AG04450 (cell line): ENCODE measurements around the gene PTH1R. TPM values are rescaled to one million over a fixed set of nuclear protein-coding genes. Genes with fewer than 3 reads are reported as not detected.
A peak's percentile ranks its signal among the peaks of the same experiment; 100 is the strongest.

Experiments used
- CTCF ChIA-PET: fragments of 300-600, 350-600 bp; formaldehyde crosslinking; extraction: SDS; loops from one replicate; lab custom pipeline; 2022; ENCODE audit warnings: antibody characterized with exemption, inconsistent platforms; lab: Charles Lee
- POLR2A ChIA-PET: fragments of 350-600 bp; formaldehyde crosslinking; extraction: SDS; loops from one replicate; lab custom pipeline; 2021; ENCODE audit warnings: antibody characterized with exemption, inconsistent platforms; lab: Yijun Ruan, JAX
- DNase-seq: peaks from one replicate; pipeline ENCODE4 v3.0.0-alpha.2; 2011; ENCODE audit warnings: low read depth, low spot score
- H3K27ac ChIP-seq: one replicate; pipeline ENCODE4 v1.5.1; 2012; ENCODE audit warnings: low read depth, low read length, control low read depth
- H3K27me3 ChIP-seq: one replicate; pipeline ENCODE4 v1.6.0; 2012; ENCODE audit warnings: low read length; ENCODE audit not compliant: control insufficient read depth, insufficient read depth
- H3K4me3 ChIP-seq: 2 replicates; pipeline ENCODE4 v1.5.1; 2011; ENCODE audit warnings: mild to moderate bottlenecking, low read depth, low read length, control low read depth
- H3K9me3 ChIP-seq: 2 replicates; pipeline ENCODE4 v1.5.1; 2012; ENCODE audit warnings: low read length; ENCODE audit not compliant: control insufficient read depth, insufficient read depth
- polyA plus RNA-seq: library from polyadenylated mRNA; depleted of rRNA; stranded (reverse); fragments of >200 nt; gene quantifications from 2 replicates; pipeline ENCODE4 v1.2.3, GENCODE V29; 2011
- TF ChIP-seq, protein P1 (sequence below): IDR thresholded peaks from 2 replicates; pipeline ENCODE4 v1.5.1; 2011; ENCODE audit warnings: low read depth, low read length, control low read depth, inconsistent platforms

Gene PTH1R
- polyA plus RNA-seq, 1 experiment = 0.05 TPM

DNA sequence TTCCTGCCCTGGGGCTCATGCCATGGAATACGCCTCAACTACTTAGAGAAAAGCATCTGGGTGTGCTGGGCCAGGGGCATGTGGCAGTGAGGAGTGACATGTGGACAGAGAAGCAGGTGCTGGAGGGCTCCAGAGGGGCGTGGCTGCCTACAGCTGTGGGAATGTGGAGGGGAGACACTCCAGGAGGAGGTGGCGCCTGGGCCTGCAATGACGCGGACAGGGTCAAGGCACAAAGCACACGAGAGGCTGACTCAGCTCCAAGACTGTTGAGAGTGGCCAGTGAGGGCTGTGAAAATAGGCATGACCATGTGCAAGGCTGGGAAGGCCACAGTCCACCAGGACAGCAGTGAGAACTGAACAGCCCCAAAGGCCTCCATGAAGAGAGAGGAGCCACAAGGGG, 48.5 kb downstream of the PTH1R start:
- POLR2A ChIA-PET = interaction anchor here (0.6 kb wide), 1 partner anchor 50 kb away, joined by 3 read pairs; no protein-coding TSS in a partner anchor
- DNase-seq = no peak

DNA sequence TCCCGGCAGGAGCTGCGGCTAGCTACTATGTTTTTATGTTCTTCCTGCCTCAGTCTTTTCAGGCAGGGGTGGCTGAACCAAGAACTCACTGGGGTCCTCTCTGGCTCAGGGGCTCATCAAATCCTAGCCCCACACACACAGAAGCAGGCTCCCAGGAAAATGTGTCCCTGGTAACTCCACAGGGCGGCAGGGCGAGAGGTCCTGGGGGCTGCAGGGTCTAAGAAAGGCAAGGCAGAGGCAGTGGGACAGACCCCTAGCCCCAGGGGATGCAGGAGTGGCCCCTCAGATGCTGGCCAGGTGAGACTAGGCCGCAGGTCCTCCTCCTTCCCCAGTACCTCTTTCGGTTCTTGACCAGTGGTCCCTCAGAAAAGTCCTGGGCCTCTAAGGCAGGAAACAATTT, 48.9 kb downstream of the PTH1R start:
- no peak overlapping the region for H3K4me3 ChIP-seq
- ChIA-PET POLR2A (interaction anchor here (0.6 kb wide), 2 partner anchors 49 to 50 kb away, joined by 3 read pairs; partner anchors contain the start of gene CCDC12), CTCF (interaction anchor here (1.0 to 1.3 kb wide), 2 partner anchors 9 to 17 kb away, joined by 3 to 4 read pairs; no protein-coding TSS in a partner anchor)
- H3K27ac ChIP-seq = peak overlapping the region; percentile 61
- no peak for DNase-seq
- TF ChIP-seq, protein P1, sequence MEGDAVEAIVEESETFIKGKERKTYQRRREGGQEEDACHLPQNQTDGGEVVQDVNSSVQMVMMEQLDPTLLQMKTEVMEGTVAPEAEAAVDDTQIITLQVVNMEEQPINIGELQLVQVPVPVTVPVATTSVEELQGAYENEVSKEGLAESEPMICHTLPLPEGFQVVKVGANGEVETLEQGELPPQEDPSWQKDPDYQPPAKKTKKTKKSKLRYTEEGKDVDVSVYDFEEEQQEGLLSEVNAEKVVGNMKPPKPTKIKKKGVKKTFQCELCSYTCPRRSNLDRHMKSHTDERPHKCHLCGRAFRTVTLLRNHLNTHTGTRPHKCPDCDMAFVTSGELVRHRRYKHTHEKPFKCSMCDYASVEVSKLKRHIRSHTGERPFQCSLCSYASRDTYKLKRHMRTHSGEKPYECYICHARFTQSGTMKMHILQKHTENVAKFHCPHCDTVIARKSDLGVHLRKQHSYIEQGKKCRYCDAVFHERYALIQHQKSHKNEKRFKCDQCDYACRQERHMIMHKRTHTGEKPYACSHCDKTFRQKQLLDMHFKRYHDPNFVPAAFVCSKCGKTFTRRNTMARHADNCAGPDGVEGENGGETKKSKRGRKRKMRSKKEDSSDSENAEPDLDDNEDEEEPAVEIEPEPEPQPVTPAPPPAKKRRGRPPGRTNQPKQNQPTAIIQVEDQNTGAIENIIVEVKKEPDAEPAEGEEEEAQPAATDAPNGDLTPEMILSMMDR = no peak
- H3K27me3 ChIP-seq = no peaks in the 10 kb centered on the region
- H3K9me3 ChIP-seq = 0 out of 2 replicates have a peak, but pooled peaks cover 2% of the 10 kb centered on the region

More for the DNA sequence above, 48.5 kb downstream of the PTH1R start:
- Histone ChIP-seq H3K27ac (peak overlapping the region; percentile 61), H3K27me3 (no peaks in the 10 kb centered on the region), H3K4me3 (no peak overlapping the region), H3K9me3 (0 out of 2 replicates have a peak, but pooled peaks cover 2% of the 10 kb centered on the region)
- TF ChIP-seq, protein P1 = no peak
- CTCF ChIA-PET = interaction anchor here (1.0 to 1.3 kb wide), 2 partner anchors 9 to 16 kb away, joined by 3 to 4 read pairs; no protein-coding TSS in a partner anchor

DNA sequence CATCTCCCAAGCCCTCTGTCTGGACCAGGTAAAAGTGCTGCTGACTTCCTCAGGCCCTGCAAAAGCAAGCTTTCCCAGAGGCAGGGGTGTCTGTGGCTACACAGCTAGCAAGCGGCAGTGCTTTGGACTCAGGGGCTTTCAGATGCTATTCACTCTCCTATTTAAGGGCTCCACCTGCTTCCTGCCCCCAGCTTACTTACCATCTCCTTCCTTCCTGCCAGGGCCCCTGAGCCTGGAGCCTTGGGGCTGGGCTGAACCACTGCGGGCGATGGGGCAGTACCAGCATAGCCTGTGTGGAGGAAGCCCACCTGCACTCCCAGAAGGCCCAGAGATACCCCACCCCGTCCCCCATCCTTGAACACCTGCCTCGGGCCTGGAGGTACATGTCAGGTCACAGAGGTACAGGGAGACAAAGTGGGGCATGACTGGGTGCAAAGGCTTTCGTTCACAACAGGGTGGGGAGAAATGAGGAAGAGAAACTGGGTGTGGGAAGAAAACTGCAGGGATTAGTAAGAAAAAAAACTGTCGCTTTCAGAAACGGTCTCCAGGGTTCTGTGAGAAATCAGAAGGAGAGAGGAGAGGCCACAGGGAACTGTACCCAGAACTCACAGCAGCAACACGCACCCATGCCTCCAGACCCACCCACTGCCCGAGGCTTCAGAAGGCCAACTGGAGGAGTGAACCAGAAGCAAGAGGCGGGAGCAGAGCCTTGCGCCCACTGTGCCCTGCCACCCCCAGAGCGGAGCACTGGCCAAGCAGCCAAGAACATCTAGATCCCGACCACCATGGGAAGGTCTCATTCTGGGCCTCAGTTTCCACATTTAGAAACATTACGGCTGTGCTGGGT, 49.6 kb downstream of the PTH1R start:
- TF ChIP-seq, protein P1 = no peak
- Histone ChIP-seq H3K27me3 (no peaks in the 10 kb centered on the region), H3K9me3 (0 out of 2 replicates have a peak, but pooled peaks cover 2% of the 10 kb centered on the region), H3K4me3 (no peak overlapping the region), H3K27ac (peak overlapping the region; percentile 61)
- DNase-seq = no peak
- POLR2A ChIA-PET = interaction anchor here (0.6 kb wide), 1 partner anchor 49 kb away, joined by 3 read pairs; the partner anchor contains the start of gene CCDC12
- CTCF ChIA-PET = interaction anchor here (0.7 to 1.3 kb wide), 4 partner anchors 8 to 397 kb away, joined by 3 to 4 read pairs (median 3); no protein-coding TSS in a partner anchor

DNA sequence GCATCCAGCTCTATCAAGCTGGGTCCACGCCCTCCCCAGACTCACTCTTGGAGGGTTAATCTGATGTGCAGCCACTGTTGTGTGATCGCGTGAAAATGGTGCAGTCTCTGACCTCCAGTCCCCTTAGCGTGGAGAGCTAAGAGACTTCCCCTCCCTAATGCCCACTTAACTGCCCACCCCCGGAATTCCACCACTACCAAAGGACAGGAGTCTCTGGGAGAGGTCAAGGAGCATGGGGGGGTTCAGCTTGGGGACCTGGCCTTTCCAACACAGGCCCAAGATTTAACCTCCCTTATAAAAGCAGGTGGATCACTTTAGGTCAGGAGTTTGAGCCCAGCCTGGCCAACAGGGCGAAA, 50.2 kb downstream of the PTH1R start:
- TF ChIP-seq, protein P1 = no peak
- Histone ChIP-seq H3K9me3 (0 out of 2 replicates have a peak, but pooled peaks cover 2% of the 10 kb centered on the region), H3K27me3 (no peaks in the 10 kb centered on the region), H3K4me3 (no peak overlapping the region), H3K27ac (no peak overlapping the region)
- ChIA-PET POLR2A (no interaction called here), CTCF (interaction anchor here (0.7 to 1.8 kb wide), 3 partner anchors 18 to 396 kb away, joined by 3 to 5 read pairs (median 3); no protein-coding TSS in a partner anchor)
- no peak for DNase-seq
